HepG2 (cell line): Measurements from ENCODE around the gene GCNT2. TPM values are rescaled to one million over a fixed set of nuclear protein-coding genes. Genes with fewer than 3 reads are reported as not detected.
A peak's percentile ranks its signal among the peaks of the same experiment; 100 is the strongest.

Experiments
- ARNT2 ChIP-seq: sonication (generic); formaldehyde crosslinking; IDR thresholded peaks from 2 replicates; pipeline ENCODE4 v1.8.0; 2022; ENCODE audit warnings: mild to moderate bottlenecking, low read depth, missing genetic modification reagents, moderate library complexity
- E2F5 ChIP-seq: sonication (generic); formaldehyde crosslinking; conservative IDR thresholded peaks from 2 replicates; pipeline ENCODE4 v1.4.0; 2020; ENCODE audit warnings: missing genetic modification reagents
- GTF2F1 ChIP-seq: fragments of 150-350 bp; IDR thresholded peaks from 2 replicates; pipeline ENCODE4 v1.6.1; 2014; ENCODE audit warnings: low read length
- KAT8 ChIP-seq: IDR thresholded peaks from 2 replicates; pipeline ENCODE4 v1.6.1; 2016; ENCODE audit warnings: missing genetic modification reagents, missing compliant biosample characterization
- MYNN ChIP-seq: sonication (generic); formaldehyde crosslinking; IDR thresholded peaks from 2 replicates; pipeline ENCODE4 v1.4.0; 2020; ENCODE audit warnings: mild to moderate bottlenecking, low read depth, missing genetic modification reagents
- NFE2L1 ChIP-seq: sonication (generic); formaldehyde crosslinking; IDR thresholded peaks from 2 replicates; pipeline ENCODE4 v1.4.0; 2020; ENCODE audit warnings: missing genetic modification reagents, mild to moderate bottlenecking, borderline replicate concordance
- TAF1 ChIP-seq: sonication (generic); formaldehyde crosslinking; IDR thresholded peaks from 2 replicates; pipeline ENCODE4 v1.4.0; 2020; ENCODE audit warnings: missing genetic modification reagents
- TARDBP ChIP-seq: sonication (generic); formaldehyde crosslinking; IDR thresholded peaks from 2 replicates; pipeline ENCODE4 v1.8.0; 2022; ENCODE audit warnings: mild to moderate bottlenecking, missing genetic modification reagents
- TBP ChIP-seq: sonication (generic); formaldehyde crosslinking; IDR thresholded peaks from 2 replicates; pipeline ENCODE4 v1.5.0; 2020; ENCODE audit warnings: missing genetic modification reagents
- ZBTB42 ChIP-seq: sonication (generic); formaldehyde crosslinking; IDR thresholded peaks from 2 replicates; pipeline ENCODE4 v1.5.0; 2020; ENCODE audit warnings: mild to moderate bottlenecking, missing genetic modification reagents
- ZC3H13 ChIP-seq: sonication (generic); formaldehyde crosslinking; IDR thresholded peaks from 2 replicates; pipeline ENCODE4 v1.8.1; 2023; ENCODE audit warnings: mild to moderate bottlenecking, missing genetic modification reagents, moderate library complexity
- polyA plus RNA-seq, 8 experiments: library from polyadenylated mRNA; depleted of rRNA in 3 of 8; stranded (reverse) in 7 of 8; unstranded in 1 of 8; fragments of >200 nt; fragmentation: Illumina TruSeq in 4 of 8; extraction: Trizol in 4 of 8; gene quantifications; 2 replicates each; pipeline versions ENCODE4 v1.2.1 to v1.2.3, GENCODE V29; 2011 to 2016; ENCODE audit warnings: low read depth in 4 of 8, missing spikeins in 1 of 8, mixed read lengths in 1 of 8; ENCODE audit not compliant: insufficient read depth in 1 of 8
- total RNA-seq, 5 experiments: library from RNA; depleted of rRNA; stranded (reverse); fragments of >200 nt; fragmentation: Illumina TruSeq; extraction: Trizol; gene quantifications; 2 replicates each; pipeline ENCODE4 v1.2.3, GENCODE V29; 2016; ENCODE audit warnings: low read depth in 1 of 5
- TF ChIP-seq, protein P1 (sequence below): sonication (generic); formaldehyde crosslinking; IDR thresholded peaks from 2 replicates; pipeline ENCODE4 v1.5.0; 2020; ENCODE audit warnings: mild to moderate bottlenecking, missing genetic modification reagents, borderline replicate concordance
- TF ChIP-seq, protein P2 (sequence below): fragments of 450-650 bp; IDR thresholded peaks from 2 replicates; pipeline ENCODE4 v1.6.1; 2017; ENCODE audit warnings: mild to moderate bottlenecking
- TF ChIP-seq, protein P3 (sequence below): sonication (generic); formaldehyde crosslinking; conservative IDR thresholded peaks from 2 replicates; pipeline ENCODE4 v1.4.0; 2020; ENCODE audit warnings: missing genetic modification reagents

The GCNT2 gene
- total and polyA plus RNA-seq, 2 of the 13 experiments (the other 11 are each of a cell fraction or from before 2014, with no cell fraction given) = 11.8 to 31.9 TPM

GRCh38 chr6:10528158-10528981 is 7.2 kb downstream of the GCNT2 start (continued):
- TF ChIP-seq, protein P1, sequence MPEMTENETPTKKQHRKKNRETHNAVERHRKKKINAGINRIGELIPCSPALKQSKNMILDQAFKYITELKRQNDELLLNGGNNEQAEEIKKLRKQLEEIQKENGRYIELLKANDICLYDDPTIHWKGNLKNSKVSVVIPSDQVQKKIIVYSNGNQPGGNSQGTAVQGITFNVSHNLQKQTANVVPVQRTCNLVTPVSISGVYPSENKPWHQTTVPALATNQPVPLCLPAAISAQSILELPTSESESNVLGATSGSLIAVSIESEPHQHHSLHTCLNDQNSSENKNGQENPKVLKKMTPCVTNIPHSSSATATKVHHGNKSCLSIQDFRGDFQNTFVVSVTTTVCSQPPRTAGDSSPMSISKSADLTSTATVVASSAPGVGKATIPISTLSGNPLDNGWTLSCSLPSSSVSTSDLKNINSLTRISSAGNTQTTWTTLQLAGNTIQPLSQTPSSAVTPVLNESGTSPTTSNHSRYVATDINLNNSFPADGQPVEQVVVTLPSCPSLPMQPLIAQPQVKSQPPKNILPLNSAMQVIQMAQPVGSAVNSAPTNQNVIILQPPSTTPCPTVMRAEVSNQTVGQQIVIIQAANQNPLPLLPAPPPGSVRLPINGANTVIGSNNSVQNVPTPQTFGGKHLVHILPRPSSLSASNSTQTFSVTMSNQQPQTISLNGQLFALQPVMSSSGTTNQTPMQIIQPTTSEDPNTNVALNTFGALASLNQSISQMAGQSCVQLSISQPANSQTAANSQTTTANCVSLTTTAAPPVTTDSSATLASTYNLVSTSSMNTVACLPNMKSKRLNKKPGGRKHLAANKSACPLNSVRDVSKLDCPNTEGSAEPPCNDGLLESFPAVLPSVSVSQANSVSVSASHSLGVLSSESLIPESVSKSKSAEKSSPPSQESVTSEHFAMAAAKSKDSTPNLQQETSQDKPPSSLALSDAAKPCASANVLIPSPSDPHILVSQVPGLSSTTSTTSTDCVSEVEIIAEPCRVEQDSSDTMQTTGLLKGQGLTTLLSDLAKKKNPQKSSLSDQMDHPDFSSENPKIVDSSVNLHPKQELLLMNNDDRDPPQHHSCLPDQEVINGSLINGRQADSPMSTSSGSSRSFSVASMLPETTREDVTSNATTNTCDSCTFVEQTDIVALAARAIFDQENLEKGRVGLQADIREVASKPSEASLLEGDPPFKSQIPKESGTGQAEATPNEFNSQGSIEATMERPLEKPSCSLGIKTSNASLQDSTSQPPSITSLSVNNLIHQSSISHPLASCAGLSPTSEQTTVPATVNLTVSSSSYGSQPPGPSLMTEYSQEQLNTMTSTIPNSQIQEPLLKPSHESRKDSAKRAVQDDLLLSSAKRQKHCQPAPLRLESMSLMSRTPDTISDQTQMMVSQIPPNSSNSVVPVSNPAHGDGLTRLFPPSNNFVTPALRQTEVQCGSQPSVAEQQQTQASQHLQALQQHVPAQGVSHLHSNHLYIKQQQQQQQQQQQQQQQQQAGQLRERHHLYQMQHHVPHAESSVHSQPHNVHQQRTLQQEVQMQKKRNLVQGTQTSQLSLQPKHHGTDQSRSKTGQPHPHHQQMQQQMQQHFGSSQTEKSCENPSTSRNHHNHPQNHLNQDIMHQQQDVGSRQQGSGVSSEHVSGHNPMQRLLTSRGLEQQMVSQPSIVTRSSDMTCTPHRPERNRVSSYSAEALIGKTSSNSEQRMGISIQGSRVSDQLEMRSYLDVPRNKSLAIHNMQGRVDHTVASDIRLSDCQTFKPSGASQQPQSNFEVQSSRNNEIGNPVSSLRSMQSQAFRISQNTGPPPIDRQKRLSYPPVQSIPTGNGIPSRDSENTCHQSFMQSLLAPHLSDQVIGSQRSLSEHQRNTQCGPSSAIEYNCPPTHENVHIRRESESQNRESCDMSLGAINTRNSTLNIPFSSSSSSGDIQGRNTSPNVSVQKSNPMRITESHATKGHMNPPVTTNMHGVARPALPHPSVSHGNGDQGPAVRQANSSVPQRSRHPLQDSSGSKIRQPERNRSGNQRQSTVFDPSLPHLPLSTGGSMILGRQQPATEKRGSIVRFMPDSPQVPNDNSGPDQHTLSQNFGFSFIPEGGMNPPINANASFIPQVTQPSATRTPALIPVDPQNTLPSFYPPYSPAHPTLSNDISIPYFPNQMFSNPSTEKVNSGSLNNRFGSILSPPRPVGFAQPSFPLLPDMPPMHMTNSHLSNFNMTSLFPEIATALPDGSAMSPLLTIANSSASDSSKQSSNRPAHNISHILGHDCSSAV = no peak
- TF ChIP-seq ZC3H13 = no peak
- TF ChIP-seq MYNN = no peak
- no peak for TF ChIP-seq E2F5 (CRISPR knock-in tag)
- no peak for TF ChIP-seq KAT8
- no peak for TF ChIP-seq ZBTB42
- no peak for TF ChIP-seq TBP (CRISPR knock-in tag)
- peak; percentile 45; the same call in 1 of the 2 replicates for TF ChIP-seq NFE2L1 (CRISPR knock-in tag)
- no peak; the same call in 1 of the 2 replicates for TF ChIP-seq GTF2F1
- peak; percentile 81 for TF ChIP-seq TAF1 (CRISPR knock-in tag)
- peak; percentile 60; the same call in 1 of the 2 replicates for TF ChIP-seq TARDBP
- TF ChIP-seq ARNT2 (CRISPR knock-in tag) = no peak
- TF ChIP-seq, protein P2, sequence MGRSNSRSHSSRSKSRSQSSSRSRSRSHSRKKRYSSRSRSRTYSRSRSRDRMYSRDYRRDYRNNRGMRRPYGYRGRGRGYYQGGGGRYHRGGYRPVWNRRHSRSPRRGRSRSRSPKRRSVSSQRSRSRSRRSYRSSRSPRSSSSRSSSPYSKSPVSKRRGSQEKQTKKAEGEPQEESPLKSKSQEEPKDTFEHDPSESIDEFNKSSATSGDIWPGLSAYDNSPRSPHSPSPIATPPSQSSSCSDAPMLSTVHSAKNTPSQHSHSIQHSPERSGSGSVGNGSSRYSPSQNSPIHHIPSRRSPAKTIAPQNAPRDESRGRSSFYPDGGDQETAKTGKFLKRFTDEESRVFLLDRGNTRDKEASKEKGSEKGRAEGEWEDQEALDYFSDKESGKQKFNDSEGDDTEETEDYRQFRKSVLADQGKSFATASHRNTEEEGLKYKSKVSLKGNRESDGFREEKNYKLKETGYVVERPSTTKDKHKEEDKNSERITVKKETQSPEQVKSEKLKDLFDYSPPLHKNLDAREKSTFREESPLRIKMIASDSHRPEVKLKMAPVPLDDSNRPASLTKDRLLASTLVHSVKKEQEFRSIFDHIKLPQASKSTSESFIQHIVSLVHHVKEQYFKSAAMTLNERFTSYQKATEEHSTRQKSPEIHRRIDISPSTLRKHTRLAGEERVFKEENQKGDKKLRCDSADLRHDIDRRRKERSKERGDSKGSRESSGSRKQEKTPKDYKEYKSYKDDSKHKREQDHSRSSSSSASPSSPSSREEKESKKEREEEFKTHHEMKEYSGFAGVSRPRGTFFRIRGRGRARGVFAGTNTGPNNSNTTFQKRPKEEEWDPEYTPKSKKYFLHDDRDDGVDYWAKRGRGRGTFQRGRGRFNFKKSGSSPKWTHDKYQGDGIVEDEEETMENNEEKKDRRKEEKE = no peak
- TF ChIP-seq, protein P3, sequence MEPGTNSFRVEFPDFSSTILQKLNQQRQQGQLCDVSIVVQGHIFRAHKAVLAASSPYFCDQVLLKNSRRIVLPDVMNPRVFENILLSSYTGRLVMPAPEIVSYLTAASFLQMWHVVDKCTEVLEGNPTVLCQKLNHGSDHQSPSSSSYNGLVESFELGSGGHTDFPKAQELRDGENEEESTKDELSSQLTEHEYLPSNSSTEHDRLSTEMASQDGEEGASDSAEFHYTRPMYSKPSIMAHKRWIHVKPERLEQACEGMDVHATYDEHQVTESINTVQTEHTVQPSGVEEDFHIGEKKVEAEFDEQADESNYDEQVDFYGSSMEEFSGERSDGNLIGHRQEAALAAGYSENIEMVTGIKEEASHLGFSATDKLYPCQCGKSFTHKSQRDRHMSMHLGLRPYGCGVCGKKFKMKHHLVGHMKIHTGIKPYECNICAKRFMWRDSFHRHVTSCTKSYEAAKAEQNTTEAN (CRISPR knock-in tag) = no peak
